ENCODE measurements around the gene CSNK2A1. TPM values are rescaled to one million over a fixed set of nuclear protein-coding genes. Genes with fewer than 3 reads are reported as not detected.
"Not testable (repeated sequence)": the region's sequence is repeated elsewhere in the genome, so short reads cannot be mapped to it uniquely, and the experiment has no call there.

Gene CSNK2A1
- total RNA-seq, 4 donors from 2014 or later = 85.0 to 107 (median 96.9) TPM

GRCh38 chr20:480044-480443 is 63.5 kb downstream of the CSNK2A1 start:
- no peak overlapping the region for H3K4me3 ChIP-seq
- H3K4me1 ChIP-seq = no peaks in the 10 kb centered on the region
- TF ChIP-seq POLR2AphosphoS5 (IDR thresholded peaks at IDR 0.05) (no peak), EP300 (IDR thresholded peaks at IDR 0.05) (no peak), CTCF (IDR thresholded peaks at IDR 0.05) (no peak), POLR2A (IDR thresholded peaks at IDR 0.05) (no peak)
- no peaks in the 10 kb centered on the region for H3K9me3 ChIP-seq
- 56% methylated on average over 3 of the region's 3 CpGs for WGBS
- no peak for DNase-seq (ENCODE audit: low spot score in 2 of 2)
- peaks cover 34% of the 10 kb centered on the region for H3K36me3 ChIP-seq
- H3K27me3 ChIP-seq = no peaks in the 10 kb centered on the region
- no peak overlapping the region for H3K27ac ChIP-seq

DNA sequence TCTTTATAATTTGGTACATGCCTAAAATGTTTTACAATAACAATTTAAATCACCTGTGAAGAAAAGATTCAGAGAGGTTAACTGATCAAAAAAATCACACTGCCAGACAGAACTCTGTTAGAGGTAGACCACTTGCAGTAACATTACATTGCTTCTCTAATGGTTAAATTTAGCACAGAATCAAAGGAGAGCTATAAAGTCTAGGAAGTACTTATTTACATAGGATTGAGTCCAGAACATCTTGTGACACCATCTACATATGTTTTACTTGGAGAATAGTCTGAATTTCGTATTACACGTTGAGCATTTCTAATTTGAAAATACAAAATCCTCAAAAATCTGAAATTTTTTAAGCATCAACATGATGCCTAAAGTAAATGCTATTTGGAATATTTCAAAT is 64.1 kb downstream of the CSNK2A1 start:
- Histone ChIP-seq H3K9me3 (no peaks in the 10 kb centered on the region), H3K27me3 (no peaks in the 10 kb centered on the region), H3K27ac (no peak overlapping the region), H3K36me3 (peaks cover 33% of the 10 kb centered on the region), H3K4me3 (no peak overlapping the region), H3K4me1 (no peaks in the 10 kb centered on the region)
- TF ChIP-seq POLR2A (IDR thresholded peaks at IDR 0.05) (no peak), EP300 (IDR thresholded peaks at IDR 0.05) (no peak), POLR2AphosphoS5 (IDR thresholded peaks at IDR 0.05) (no peak), CTCF (IDR thresholded peaks at IDR 0.05) (no peak)
- 70% methylated on average over 2 of the region's 2 CpGs for WGBS
- no peak for DNase-seq (ENCODE audit: low spot score in 2 of 2)

GRCh38 chr20:478949-479429 is 64.6 kb downstream of the CSNK2A1 start:
- Histone ChIP-seq H3K27ac (no peak overlapping the region), H3K4me1 (no peaks in the 10 kb centered on the region), H3K27me3 (no peaks in the 10 kb centered on the region), H3K36me3 (peaks cover 28% of the 10 kb centered on the region), H3K4me3 (no peak overlapping the region), H3K9me3 (no peaks in the 10 kb centered on the region)
- no peak for TF ChIP-seq EP300 (IDR thresholded peaks at IDR 0.05)
- peak; percentile 28 to 36 for TF ChIP-seq CTCF (IDR thresholded peaks at IDR 0.05)
- no peak for DNase-seq (ENCODE audit: low spot score in 2 of 2)
- 52% methylated on average over 3 of the region's 3 CpGs for WGBS

GRCh38 chr20:478010-478948 is 65.3 kb downstream of the CSNK2A1 start:
- Histone ChIP-seq H3K27ac (no peak overlapping the region), H3K36me3 (peaks cover 21% of the 10 kb centered on the region), H3K9me3 (no peaks in the 10 kb centered on the region), H3K4me1 (no peaks in the 10 kb centered on the region), H3K27me3 (no peaks in the 10 kb centered on the region), H3K4me3 (no peak overlapping the region)
- no peak for TF ChIP-seq POLR2A (IDR thresholded peaks at IDR 0.05)
- no peak for TF ChIP-seq EP300 (IDR thresholded peaks at IDR 0.05)
- no peak for TF ChIP-seq CTCF (IDR thresholded peaks at IDR 0.05)
- TF ChIP-seq POLR2AphosphoS5 (IDR thresholded peaks at IDR 0.05) = no peak
- DNase-seq (ENCODE audit: low spot score in 2 of 2) = no peak
- 84% methylated on average over 8 of the region's 8 CpGs for WGBS

- not testable (repeated sequence) for H3K9me3 ChIP-seq; H3K4me3 ChIP-seq; DNase-seq (ENCODE audit: low spot score in 2 of 2); H3K4me1 ChIP-seq; H3K27ac ChIP-seq; H3K27me3 ChIP-seq; H3K36me3 ChIP-seq
- 96% methylated on average over 6 of the region's 6 CpGs for WGBS
These were observed 66.9 kb downstream of the CSNK2A1 start for GRCh38 chr20:476561-477249.
